HT1080 (cell line): ENCODE results near the gene ARHGAP28. TPM values are rescaled to one million over a fixed set of nuclear protein-coding genes. Genes with fewer than 3 reads are reported as not detected.
A peak's percentile ranks its signal among the peaks of the same experiment; 100 is the strongest.
"Not testable (repeated sequence)": the region's sequence is repeated elsewhere in the genome, so short reads cannot be mapped to it uniquely, and the experiment has no call there.

ENCODE experiments used
- DNase-seq: peaks from one replicate; pipeline ENCODE4 v3.0.0-alpha.2; 2015; ENCODE audit warnings: low read depth
- total RNA-seq: library from RNA; depleted of rRNA; stranded (reverse); fragments of >200 nt; shearing (Covaris generic); gene quantifications from 2 replicates; pipeline ENCODE4 v1.2.3, GENCODE V29; 2014

The ARHGAP28 gene
- total RNA-seq, 1 experiment from 2014 or later: 2.5 TPM

DNA sequence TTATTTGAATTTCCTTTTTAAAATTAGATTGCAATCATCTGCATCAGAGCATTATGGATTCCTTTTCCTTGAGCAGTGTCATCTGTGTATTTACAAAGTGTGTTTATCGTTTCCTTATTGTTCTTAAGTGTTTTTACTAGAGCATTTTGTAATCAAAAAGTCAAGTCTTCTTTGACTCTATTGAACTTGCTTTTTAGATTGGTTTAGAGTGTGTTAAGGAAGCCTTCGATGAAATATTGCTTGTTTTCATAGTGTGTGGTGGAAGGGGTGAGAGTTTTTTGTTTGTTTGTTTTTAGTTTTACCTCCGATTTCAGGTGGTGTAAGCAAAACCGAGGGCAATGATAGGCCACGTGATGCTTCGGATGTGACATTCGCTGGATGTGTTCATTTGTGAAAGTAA lies 45.7 kb downstream of the ARHGAP28 start:
- no peak for DNase-seq

DNA sequence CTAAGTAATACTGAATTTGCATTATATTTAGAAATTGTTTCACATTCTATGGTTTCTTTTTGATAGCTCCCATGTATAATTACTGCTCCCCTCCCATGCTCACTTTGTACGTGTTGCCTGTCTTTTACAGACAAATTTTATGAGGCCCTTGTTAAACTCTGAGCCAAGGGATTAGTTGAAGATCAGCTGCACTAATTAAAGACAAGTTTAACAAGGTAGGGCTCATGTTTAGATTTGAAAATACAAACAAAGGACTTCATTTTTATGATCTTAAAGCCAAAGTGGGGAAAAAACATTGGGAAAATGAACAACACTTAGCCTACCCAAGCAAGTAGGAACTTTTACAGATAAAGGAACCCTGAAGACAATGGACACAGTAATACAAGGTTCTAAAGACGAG lies 46.2 kb downstream of the ARHGAP28 start:
- DNase-seq: no peak

DNA sequence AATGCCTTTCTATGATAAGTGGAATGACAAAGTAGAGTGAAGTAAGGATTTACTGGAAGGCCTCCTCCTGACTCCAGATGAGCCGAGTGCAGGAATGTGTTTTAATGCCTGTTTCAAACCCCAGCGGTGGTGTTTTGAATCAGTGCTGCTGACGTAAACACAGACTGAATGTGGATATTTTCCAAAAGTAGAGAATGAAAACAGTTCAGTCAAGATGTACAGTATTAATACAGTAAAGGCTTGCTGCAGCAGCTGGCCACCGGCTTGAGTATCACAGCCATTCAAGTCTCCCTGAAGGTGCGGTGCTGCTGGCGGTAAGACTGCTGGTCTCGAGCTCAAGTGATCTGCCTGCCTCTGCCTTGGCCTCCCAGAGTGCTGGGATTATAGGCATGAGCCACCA lies 46.7 kb downstream of the ARHGAP28 start:
- no peak for DNase-seq

DNA sequence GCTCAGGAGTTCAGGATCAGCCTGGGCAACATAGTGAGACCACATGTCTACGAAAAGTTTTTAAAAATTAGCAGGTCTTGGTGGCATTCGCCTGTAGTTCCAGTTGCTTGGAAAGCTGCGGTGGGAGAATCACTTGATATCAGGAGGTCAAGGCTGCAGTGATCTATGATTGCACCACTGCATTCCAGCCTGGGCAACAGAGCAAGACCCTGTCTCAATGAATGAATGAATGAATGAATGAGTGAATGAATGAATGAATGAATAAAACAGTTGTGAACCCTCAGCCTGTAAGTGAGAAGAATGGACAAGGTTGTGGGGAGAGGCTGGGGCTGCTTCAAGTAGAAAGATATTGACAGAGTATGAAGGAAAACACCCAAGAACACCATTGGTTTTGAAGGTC lies 48.0 kb downstream of the ARHGAP28 start:
- no peak for DNase-seq

DNA sequence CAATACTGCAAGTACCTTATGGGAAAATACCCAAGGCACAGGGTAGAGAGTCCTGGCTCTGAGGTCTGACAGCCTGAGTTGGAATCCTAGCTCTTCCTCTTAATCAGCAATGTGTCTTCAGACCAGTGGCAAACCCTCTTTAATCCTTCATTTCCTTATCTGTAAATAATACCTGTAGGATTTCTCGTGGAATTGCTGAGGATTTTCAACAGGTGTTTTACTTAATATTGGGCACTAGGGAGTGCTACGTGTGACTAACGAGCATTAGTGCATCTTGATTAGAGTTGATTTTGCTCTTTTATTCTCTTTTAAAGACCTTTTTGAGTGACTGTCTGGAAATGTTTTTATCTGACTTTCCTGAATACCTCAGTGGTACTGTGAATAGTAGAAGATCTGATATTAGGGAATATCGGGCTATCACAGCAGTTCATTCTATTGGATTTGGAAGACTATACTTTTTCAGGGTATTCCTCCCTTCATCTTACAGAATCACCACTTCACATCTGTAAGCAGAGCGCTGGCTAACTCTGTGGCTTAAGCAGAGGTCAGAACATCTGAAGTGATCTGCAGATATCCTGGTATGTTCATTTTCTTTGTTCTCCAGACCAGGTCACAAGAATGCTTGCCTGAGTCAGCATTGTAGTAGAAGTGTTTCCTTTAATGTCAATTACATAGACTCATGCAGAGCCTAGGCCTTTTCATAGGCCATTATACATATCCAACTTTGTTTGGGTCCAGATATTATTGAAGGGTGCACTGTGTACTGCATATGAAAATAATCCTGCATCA lies 49.1 kb downstream of the ARHGAP28 start:
- DNase-seq: no peak

DNA sequence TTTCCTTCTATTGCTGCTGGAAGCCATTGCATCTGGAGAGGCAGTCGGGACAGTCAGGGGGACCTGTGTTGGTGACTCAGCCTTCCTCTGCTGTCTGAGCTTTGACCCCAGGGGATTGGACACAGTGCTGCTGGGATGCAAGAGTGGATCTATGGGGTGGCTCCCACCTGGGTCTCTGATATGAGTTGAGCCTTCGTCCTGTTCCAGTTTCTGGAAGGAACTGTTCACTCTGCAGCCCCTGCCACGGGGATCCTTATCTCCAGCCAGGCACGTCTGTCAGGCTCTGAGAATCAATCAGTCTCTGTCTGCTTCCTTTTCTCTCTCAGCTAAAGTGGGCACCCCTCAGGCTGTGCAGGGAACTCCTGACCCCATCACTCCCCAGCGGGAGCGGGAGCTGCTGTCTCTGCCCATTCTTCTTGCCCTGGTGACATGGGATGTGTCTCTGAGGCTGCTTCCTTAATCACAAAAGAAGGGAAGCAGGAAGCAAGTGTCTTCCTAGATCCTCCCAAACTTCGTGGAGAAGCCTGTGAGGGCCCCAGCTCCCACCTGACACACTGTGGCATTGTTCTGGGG lies 51.7 kb downstream of the ARHGAP28 start:
- DNase-seq: no peak

DNA sequence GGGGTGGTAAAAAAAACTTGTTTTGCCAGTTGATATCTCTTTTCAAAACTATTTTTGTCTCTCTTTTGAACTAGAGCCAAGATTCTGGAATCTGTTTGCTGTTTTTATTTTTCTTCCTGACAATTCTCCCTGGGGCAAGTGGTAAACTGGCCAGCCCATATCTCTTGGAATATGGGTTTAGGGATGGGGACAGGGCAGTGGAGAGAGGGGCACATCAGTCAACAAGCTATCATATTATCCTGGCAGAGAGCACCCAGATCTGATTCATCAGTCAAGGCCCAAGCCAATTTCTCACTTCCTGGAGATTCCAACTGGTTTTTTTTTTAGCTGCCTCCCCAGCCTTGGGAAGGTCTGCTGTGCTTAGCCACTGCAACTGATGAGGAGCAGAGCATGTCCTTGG lies 52.3 kb downstream of the ARHGAP28 start:
- peak; percentile 68 for DNase-seq

DNA sequence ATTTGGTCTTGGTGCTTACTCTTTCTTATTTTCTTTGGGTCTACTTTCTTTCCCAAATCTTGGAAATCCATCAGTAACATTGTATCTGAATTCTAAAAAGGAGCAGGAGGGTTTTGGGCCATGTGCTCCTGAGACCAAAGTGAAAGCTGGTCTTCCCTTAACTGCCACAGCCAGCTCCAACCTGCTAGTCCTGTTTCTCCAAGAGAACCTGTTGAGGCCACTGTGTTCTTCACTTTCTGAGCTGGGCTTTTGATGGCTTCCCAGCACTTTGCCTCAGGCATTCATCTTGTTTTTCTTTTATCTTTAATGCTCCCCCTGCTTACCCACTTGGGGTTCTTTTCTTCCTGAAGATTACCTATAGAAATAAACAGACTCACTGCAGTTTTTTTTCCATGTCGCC lies 53.3 kb downstream of the ARHGAP28 start:
- DNase-seq: no peak

DNA sequence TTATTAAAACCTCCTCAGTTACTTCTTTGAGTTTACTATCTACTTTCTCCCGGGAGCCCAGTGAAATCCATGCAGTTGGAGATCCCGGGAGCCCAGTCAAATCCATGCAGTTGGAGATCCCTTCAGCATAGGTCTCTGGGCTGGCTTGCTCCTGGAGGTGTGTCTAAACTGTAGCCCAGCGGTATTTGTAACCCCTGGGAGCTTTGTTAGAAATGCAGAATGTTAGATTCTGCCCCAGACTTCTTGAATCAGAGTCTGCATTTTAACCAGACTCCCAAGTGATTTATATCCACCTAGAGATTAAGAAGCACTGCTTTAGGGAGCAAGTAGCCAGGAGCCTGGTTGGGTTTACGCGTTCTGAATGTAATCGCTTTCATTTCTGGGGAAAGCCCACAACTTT lies 54.5 kb downstream of the ARHGAP28 start:
- DNase-seq: no peak

DNA sequence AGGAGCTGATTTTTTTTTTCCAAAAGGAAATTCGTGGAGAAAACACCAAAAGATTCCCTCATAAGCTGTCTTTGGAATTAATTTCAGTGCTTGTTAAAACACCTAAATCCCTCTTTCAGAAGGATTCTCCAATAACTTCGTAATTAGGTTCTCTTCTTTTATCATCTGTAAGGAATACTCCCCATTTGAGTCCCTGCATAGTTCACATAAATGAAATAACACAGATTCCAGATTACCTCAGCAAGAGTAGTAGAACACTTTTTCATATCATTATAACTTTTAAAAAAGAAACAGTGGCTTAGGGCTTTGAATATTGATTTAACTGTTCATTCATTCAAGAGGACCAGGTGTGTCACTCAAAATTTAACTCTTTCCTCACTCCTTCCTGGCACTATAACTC lies 55.5 kb downstream of the ARHGAP28 start:
- no peak for DNase-seq

DNA sequence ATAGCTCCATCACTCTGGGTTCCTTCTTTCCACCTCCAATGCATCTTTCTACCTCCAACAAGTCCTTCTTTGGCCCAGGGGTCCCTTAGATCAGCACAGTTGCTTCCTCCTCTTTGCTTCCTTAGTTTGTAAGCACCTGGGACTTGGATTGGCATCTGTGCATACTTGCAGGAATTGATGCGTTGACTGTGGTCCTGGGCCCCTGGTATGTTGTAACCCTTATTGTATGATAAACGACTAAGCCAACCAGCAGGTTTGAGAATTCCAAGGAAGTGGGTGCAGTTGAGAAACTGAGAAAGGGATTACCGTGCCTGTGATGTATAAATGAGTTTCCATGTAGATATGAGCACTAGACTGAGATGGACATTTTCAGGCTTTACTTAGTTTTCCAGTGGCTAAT lies 55.9 kb downstream of the ARHGAP28 start:
- DNase-seq: no peak

DNA sequence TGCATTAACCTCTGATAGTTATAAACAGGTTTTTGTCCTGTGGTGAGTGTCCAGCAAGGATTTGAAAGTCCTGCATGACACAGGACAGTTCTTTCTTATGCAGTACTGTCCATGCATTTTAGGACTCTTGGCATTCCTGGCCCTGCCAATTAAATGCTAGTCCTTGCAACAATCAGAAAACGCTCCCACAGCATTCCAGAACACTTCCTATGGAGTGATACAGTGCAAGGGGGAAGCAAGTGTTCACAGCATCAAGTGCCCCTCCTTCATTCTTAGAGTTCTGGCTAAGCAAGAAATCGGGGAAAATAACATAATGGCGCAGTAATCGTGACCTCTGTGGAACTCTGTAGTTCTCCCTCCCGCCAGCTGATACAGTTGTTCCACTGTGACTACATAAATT lies 62.9 kb downstream of the ARHGAP28 start:
- DNase-seq: no peak

DNA sequence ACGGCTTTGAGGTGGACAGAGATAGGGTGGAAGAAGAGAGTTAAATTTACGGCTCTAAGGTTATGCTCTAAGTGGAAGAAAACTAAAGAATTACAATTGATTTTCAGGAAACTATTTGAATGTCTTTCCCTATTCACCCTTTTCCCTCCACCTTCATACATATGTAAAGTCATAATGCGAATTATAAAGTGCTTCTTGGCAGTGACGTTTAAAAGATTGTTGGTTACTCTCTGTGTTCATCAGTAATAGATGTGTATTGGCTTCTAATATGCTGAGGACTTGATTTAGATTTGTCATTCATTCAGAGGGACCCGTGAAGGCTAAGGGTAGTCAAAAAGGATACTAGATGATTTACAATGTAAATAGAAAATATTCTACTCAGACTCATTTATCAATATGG lies 63.9 kb downstream of the ARHGAP28 start:
- DNase-seq: no peak

DNA sequence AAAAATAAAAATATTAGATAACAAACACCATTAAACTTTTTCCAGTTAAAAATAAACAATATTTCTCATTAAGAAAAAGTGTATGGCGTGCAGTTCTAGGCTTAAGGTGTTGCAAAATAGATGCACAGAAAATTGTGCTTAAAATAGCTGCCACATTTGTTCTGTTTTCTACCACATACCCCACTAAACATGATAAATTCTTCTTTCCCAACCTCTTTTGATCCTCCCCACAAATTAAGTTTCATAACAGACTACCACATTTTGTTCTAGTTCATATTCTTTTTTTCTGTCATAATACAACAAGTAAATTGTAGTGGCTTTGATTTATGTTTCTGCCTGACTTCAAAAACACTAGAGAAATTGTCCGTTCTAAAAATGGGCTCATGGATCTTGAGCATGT lies 64.5 kb downstream of the ARHGAP28 start:
- no peak for DNase-seq

DNA sequence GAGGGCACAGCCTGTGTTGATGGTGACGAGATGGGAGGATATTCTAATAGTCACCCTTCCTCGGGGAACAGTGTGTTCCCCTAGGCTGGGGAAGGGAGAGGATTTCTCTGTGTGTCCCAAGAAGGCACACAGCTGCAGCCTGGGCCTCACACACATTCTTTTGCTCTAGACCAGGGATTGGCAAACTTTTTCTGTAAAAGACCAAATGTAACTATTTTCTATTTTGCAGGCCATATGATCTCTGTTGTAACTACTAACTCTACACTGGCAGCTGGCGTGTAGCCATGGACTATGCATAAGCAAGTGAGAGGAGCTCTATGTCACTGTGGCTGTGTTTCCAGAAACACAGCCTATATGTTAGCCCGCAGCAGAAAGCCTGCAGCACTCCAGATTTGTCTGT lies 65.8 kb downstream of the ARHGAP28 start:
- no peak for DNase-seq

DNA sequence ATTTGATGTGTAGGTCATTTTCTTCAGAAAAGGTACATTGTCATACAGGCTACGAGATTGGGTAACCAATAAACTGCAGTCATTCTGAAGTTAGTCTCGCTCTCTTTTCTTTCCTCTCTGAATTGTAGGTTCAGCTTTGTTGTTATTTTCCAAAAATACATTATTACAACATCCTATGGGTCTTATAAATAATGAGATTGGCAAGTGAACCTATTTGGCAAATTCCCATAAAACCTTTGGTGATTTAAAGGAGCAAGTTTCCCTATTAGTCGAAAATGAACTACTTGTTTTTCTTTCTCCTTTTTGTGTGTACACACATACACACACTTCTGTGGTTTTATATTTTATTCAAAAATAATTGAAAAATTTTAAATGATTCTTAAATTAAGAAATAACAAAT lies 67.0 kb downstream of the ARHGAP28 start:
- no peak for DNase-seq

DNA sequence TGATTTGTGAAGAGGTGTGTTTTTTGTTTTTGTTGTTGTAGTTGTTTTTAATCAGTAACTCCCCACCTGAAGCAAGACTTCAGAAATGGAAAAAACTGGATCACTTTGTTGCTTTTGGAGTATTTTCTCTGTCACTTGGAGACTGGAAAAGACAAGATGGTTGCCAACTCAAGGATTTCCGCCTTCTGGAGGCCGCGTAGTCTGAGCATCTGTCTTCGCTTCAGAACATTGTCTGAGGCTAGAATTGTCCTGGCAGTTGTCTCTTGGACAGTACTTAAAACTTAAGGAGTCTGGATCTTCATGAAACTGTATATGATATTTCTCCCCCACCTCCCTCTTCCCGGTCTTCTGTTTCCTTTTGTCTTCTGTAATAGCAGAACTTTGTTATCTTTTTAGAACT lies 67.7 kb downstream of the ARHGAP28 start:
- DNase-seq: no peak

DNA sequence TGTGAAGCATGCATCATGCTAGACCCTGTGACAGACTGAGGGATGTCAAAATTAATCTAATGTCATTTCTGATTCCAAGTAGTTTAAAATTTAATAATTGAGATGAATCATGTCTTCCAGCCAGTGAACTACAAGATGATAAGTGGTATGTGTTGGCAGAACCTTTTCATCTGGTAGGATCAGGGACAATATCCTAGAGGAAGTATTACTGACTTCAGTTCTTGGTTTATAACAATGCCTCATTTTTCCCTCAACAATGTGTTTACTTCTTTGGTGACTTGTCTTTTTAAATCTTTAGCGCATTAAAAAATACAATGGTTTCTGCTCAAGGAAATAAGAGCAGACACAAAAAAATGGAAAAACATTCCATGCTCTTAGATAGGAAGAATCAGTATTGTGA lies 69.4 kb downstream of the ARHGAP28 start:
- no peak for DNase-seq

DNA sequence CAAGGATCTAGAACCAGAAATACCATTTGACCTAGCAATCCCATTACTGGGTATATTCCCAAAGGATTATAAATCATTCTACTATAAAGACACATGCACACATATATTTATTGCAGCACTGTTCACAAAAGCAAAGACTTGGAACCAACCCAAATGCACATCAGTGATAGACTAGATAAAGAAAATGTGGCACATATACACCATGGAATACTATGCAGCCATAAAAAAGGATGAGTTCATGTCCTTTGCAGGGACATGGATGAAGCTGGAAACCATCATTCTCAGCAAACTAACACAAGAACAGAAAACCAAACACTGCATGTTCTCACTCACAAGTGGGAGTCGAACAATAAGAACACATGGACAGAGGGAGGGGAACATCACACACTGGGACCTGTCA lies 70.8 kb downstream of the ARHGAP28 start:
- not testable (repeated sequence) for DNase-seq

DNA sequence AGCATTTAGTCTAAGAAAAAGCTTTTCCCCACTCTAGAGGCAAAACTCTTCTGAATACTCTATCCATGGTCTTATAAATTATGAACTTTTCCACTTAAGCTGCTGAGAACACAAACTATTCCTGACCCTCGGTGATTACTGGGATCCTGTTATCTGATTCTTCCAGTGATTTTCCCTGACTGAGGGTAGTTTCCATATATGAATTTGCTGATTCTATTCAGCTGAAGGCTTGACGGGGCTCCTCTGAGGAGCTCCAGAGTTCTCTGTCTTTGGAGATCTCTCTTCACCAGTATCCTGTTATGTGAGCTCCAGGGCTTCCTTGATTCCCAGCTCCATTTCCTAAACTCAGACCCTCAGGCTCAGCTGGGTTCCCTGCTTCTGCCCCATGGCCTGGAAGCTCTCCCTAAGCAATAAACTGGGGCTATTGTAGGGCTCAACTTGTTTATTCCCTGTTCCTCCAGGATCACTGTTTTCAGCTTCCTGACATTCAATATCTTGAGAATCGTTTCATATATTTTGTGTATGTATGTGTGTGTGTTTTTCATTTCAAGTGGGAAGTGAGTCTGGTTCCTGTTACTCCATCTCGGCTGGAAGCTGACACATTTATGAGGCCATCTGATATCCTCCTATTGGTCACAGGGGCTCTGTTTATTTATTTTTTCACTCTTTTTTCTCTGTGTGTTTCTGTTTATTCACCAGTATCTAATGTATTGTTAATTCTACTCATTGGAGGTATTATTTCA lies 78.2 kb downstream of the ARHGAP28 start:
- no peak for DNase-seq

DNA sequence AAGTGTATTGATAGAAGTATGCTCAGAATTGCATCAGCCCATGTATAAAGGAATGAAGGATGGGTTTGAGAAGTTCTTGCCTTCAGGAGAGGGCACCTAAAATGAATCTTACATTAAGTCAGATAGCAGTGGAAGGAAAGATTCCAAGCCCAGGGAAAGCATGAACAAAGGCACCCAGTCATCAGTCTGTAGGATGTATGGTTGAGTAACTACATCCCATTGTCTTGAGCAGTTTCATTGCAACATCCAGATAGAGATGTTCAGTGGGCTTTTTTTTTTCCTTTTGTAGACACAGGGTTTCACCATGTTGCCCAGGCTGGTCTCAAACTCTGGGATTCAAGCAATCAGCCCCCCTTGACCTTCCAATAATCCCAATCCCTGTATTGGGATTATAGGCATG lies 80.7 kb downstream of the ARHGAP28 start:
- DNase-seq: no peak

DNA sequence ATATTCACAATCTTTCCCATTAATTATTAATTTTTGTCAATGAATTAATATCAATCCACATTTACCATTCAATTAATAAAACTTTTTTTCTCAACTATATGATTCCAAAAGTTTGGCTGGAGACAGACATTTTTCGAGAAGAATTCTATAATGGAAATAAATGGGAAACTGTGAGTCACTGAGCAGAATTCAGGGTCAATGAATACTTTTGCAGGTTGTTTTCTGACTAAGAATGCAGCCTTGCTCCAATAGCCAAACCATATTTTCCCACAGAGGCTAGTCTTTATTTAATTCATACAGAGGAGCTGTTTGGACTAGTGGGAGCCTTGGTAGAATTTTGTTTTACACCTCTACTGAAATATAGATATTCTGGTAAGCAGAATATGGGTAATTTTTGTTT lies 82.3 kb downstream of the ARHGAP28 start:
- DNase-seq: no peak
